ENCODE results near the gene REM2. TPM values are rescaled to one million over a fixed set of nuclear protein-coding genes. Genes with fewer than 3 reads are reported as not detected.
A peak's percentile ranks its signal among the peaks of the same experiment; 100 is the strongest.

Gene REM2
- total RNA-seq (2012; rRNA removed) (under 0.01 TPM in 2 replicates), polyA plus RNA-seq (2012; rRNA removed) (0.07 TPM in 1 of 2 replicates, not detected in the other), Bru-seq, nascent RNA (percentile 22 among the genes with signal in this experiment), BruChase-seq, experiment 1, labeled RNA remaining after a 6-hour chase (percentile 33 among the genes with signal in this experiment), BruChase-seq, experiment 2, labeled RNA remaining after a 2-hour chase (percentile 30 among the genes with signal in this experiment)
- polyA plus RNA-seq (2012; cell fraction: cytosol; rRNA removed): 0.04 TPM in 1 of 2 replicates, not detected in the other
- 0.52 and 0.69 TPM in 2 replicates for polyA plus RNA-seq (2012; cell fraction: nucleus; rRNA removed; ENCODE audit: low replicate concordance)
- long read RNA-seq: 0 reads

- dilution Hi-C loops (cut with HindIII; ENCODE audit: low sequenced_read_pairs, unreplicated experiment): no loop called here
- no peaks in the 10 kb centered on the region for H3K9me3 ChIP-seq (ENCODE audit: control insufficient read depth, insufficient read depth, low read length)
- peaks cover 11% of the 10 kb centered on the region for H3K36me3 ChIP-seq (ENCODE audit: control insufficient read depth, insufficient read depth, low read length)
- CTCF ChIA-PET: interaction anchor here (1.7 kb wide), 1 partner anchor 11 kb away, joined by 10 read pairs; no protein-coding TSS in a partner anchor
- H3K4me1 ChIP-seq (ENCODE audit: control insufficient read depth, insufficient read depth, low read length): peaks cover 5% of the 10 kb centered on the region; the same call in 1 of the 2 replicates
- H3K14ac ChIP-seq (replicated peaks; ENCODE audit: low read depth, low read length): no peak within 1 kb of the TSS
- H4K91ac ChIP-seq (ENCODE audit: insufficient read depth, low read depth, low read length): no peak within 1 kb of the TSS
- H2BK20ac ChIP-seq (ENCODE audit: low read depth, low read length): no peak within 1 kb of the TSS
- H4K8ac ChIP-seq (ENCODE audit: low read depth in 2 of 2, low read length in 2 of 2): no peak within 1 kb of the TSS
- WGBS, 2 experiments (ENCODE audit: extremely low coverage in 2 of 2, insufficient read length in 1 of 2): no CpG with 5 or more reads among the region's 15 CpGs
- H3K9me1 ChIP-seq (ENCODE audit: insufficient read depth, low read length): peaks cover 11% of the 10 kb centered on the region; the same call in 1 of the 2 replicates
- no peak within 1 kb of the TSS for H2BK5ac ChIP-seq (ENCODE audit: low read depth, low read length, poor library complexity, severe bottlenecking)
- no peak within 1 kb of the TSS for H3K4me3 ChIP-seq (ENCODE audit: insufficient read depth, low read depth, low read length)
- H4K5ac ChIP-seq (ENCODE audit: low read depth, low read length): no peak within 1 kb of the TSS
- no peak within 1 kb of the TSS for H3K18ac ChIP-seq (ENCODE audit: low read depth, low read length)
- intact Hi-C loops (cut with micrococcal nuclease): no loop called here
- POLR2A ChIA-PET (ENCODE audit: unreplicated experiment): interaction anchor here (1.0 kb wide), 1 partner anchor 33 kb away, joined by 3 read pairs; no protein-coding TSS in a partner anchor
- DNase-seq: no peak
- peak within 1 kb of the TSS; percentile 68 for H2AK9ac ChIP-seq (replicated peaks; ENCODE audit: low read depth, low read length, poor library complexity)
- ATAC-seq (ENCODE audit: low read depth): no peak
- no peak within 1 kb of the TSS for H3K56ac ChIP-seq (ENCODE audit: extremely low read depth, insufficient read depth, low read length)
- no peak within 1 kb of the TSS for H2BK120ac ChIP-seq (ENCODE audit: low read depth, low read length)
- no peak within 1 kb of the TSS for H2AK5ac ChIP-seq (ENCODE audit: low read depth, low read length)
- H2BK15ac ChIP-seq (ENCODE audit: low read depth, low read length): no peak within 1 kb of the TSS
- H2AFZ ChIP-seq (replicated peaks; ENCODE audit: low read length, poor library complexity): peak within 1 kb of the TSS; percentile 72
- no peak within 1 kb of the TSS for H3K27ac ChIP-seq (ENCODE audit: insufficient read depth, low read length)
- no peaks in the 10 kb centered on the region for H3K27me3 ChIP-seq (ENCODE audit: control insufficient read depth, insufficient read depth, low read length)
- no TSS peak for BruUV-seq (replicated peaks)
- in situ Hi-C loops (cut with MboI; ENCODE audit: low sequenced_read_pairs): no loop called here
- no peak within 1 kb of the TSS for H3K4me2 ChIP-seq (ENCODE audit: low read depth, low read length)
- peaks cover 7 to 15% of the 10 kb centered on the region in 2 experiments; a peak in 3 of 4 replicates for H3K79me1 ChIP-seq (ENCODE audit: low read depth in 1 of 2, low read length in 2 of 2)
- H3K9ac ChIP-seq (ENCODE audit: low read depth, low read length): no peak within 1 kb of the TSS
- H3K23ac ChIP-seq (ENCODE audit: low read depth, low read length): peak within 1 kb of the TSS; percentile 60; the same call in 1 of the 2 replicates
- no peaks in the 10 kb centered on the region for H4K20me1 ChIP-seq (ENCODE audit: insufficient read depth, low read length)
- no peak within 1 kb of the TSS; the same call in 1 of the 2 replicates for H3K4ac ChIP-seq (ENCODE audit: low read depth, low read length)
- no peak for TF ChIP-seq MAZ (IDR thresholded peaks at IDR 0.05; ENCODE audit: borderline replicate concordance, low read depth, low read length)
- no peak for TF ChIP-seq RAD21 (IDR thresholded peaks at IDR 0.05; ENCODE audit: low read length)
- no peak for TF ChIP-seq BHLHE40 (IDR thresholded peaks at IDR 0.05; ENCODE audit: low read depth, low read length)
- no peak for TF ChIP-seq SMC3 (IDR thresholded peaks at IDR 0.05; ENCODE audit: low read depth, low read length)
- no peak for TF ChIP-seq CHD1 (IDR thresholded peaks at IDR 0.05; ENCODE audit: low read depth, low read length)
- TF ChIP-seq MXI1 (IDR thresholded peaks at IDR 0.05; ENCODE audit: borderline replicate concordance, low read depth, low read length): no peak
- no peak for TF ChIP-seq FOS (IDR thresholded peaks at IDR 0.05; ENCODE audit: low read depth, low read length)
- TF ChIP-seq NFE2L2 (IDR thresholded peaks at IDR 0.05; ENCODE audit: low read depth, low read length): no peak
- TF ChIP-seq USF2 (IDR thresholded peaks at IDR 0.05; ENCODE audit: low read depth, low read length): no peak
- no peak for TF ChIP-seq POLR2A (IDR thresholded peaks at IDR 0.05; ENCODE audit: low read depth, low read length)
- no peak for TF ChIP-seq ELK1 (IDR thresholded peaks at IDR 0.05; ENCODE audit: borderline replicate concordance, low read depth, low read length)
- TF ChIP-seq MAFK (IDR thresholded peaks at IDR 0.05; ENCODE audit: low read depth, low read length): no peak
- no peak for TF ChIP-seq RCOR1 (IDR thresholded peaks at IDR 0.05; ENCODE audit: insufficient replicate concordance, low read length)
- no peak for TF ChIP-seq CEBPB (IDR thresholded peaks at IDR 0.05; ENCODE audit: low read depth, low read length)
These were observed at the start of gene REM2 for GRCh38 chr14:22883173-22883976. TSS of gene REM2 (plus strand) at chr14:22883222. CDS start at chr14:22883288, 66 bp downstream.
